ENCODE results near the gene FBXO36. TPM values are rescaled to one million over a fixed set of nuclear protein-coding genes. Genes with fewer than 3 reads are reported as not detected.

FBXO36 gene
- total and polyA plus RNA-seq, 2 of the 13 experiments (the other 11 are each of a cell fraction or from before 2014, with no cell fraction given), result 2.8 TPM

- no peak for TF ChIP-seq AKNA (CRISPR knock-in tag; IDR thresholded peaks at IDR 0.05; ENCODE audit: borderline replicate concordance)
- TF ChIP-seq CBX2 (IDR thresholded peaks at IDR 0.05; ENCODE audit: low read depth, low read length), result no peak
- no peak for TF ChIP-seq CBX2 (CRISPR knock-in tag; IDR thresholded peaks at IDR 0.05; ENCODE audit: low read depth)
- TF ChIP-seq CREBL2 (CRISPR knock-in tag; IDR thresholded peaks at IDR 0.05; ENCODE audit: borderline replicate concordance), result no peak
- TF ChIP-seq CEBPG (CRISPR knock-in tag; IDR thresholded peaks at IDR 0.05), result no peak
- no peak for TF ChIP-seq NPAS2 (CRISPR knock-in tag; IDR thresholded peaks at IDR 0.05; ENCODE audit: borderline replicate concordance)
- TF ChIP-seq ZNF3 (CRISPR knock-in tag; IDR thresholded peaks at IDR 0.05), result no peak
- peak; percentile 73; the same call in 1 of the 2 replicates for TF ChIP-seq TGIF2 (CRISPR knock-in tag; IDR thresholded peaks at IDR 0.05)
- peak; percentile 57; the same call in 1 of the 2 replicates for TF ChIP-seq ZBED4 (CRISPR knock-in tag; IDR thresholded peaks at IDR 0.05; ENCODE audit: borderline replicate concordance)
- no peak for TF ChIP-seq ZNF263 (CRISPR knock-in tag; IDR thresholded peaks at IDR 0.05)
- peak; percentile 82 for TF ChIP-seq RBFOX2 (IDR thresholded peaks at IDR 0.05; ENCODE audit: low read depth, low read length)
- TF ChIP-seq SMAD3 (CRISPR knock-in tag; IDR thresholded peaks at IDR 0.05), result no peak
- no peak for TF ChIP-seq ZNF281 (CRISPR knock-in tag; IDR thresholded peaks at IDR 0.05; ENCODE audit: borderline replicate concordance)
- TF ChIP-seq HNF4A (CRISPR knock-in tag; IDR thresholded peaks at IDR 0.05), result peak; percentile 40; the same call in 1 of the 2 replicates
- TF ChIP-seq, protein P1, sequence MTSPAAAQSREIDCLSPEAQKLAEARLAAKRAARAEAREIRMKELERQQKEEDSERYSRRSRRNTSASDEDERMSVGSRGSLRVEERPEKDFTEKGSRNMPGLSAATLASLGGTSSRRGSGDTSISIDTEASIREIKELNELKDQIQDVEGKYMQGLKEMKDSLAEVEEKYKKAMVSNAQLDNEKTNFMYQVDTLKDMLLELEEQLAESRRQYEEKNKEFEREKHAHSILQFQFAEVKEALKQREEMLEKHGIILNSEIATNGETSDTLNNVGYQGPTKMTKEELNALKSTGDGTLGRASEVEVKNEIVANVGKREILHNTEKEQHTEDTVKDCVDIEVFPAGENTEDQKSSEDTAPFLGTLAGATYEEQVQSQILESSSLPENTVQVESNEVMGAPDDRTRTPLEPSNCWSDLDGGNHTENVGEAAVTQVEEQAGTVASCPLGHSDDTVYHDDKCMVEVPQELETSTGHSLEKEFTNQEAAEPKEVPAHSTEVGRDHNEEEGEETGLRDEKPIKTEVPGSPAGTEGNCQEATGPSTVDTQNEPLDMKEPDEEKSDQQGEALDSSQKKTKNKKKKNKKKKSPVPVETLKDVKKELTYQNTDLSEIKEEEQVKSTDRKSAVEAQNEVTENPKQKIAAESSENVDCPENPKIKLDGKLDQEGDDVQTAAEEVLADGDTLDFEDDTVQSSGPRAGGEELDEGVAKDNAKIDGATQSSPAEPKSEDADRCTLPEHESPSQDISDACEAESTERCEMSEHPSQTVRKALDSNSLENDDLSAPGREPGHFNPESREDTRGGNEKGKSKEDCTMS (CRISPR knock-in tag; conservative IDR thresholded peaks at IDR 0.05), result no peak
Measured at GRCh38 chr2:229921101-229921891, 1.0 kb upstream of the FBXO36 start (continued).

Data from HepG2 (cell line).